ENCODE results near the gene SCO2.
"Not testable (repeated sequence)": the region's sequence is repeated elsewhere in the genome, so short reads cannot be mapped to it uniquely, and the experiment has no call there.

The SCO2 gene

DNA sequence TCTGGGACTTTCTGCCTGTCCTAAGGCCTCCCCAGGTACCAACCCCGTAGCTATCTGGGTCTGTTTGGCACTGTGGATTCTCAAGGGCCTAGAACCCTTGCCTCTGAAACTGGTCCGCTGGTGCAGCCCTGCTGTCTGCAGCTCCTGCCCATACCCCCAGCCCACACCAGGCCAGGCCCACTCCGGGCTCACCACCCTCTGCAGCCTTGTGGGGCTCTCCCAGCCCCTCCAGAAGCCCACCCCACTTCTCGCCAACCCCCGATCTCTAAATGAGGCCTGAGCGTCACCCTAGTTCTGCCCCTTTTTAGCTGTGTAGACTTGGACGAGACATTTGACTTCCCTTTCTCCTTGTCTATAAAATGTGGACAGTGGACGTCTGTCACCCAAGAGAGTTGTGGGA lies 25.0 kb upstream of the SCO2 start:
- DNase-seq: no peak

DNA sequence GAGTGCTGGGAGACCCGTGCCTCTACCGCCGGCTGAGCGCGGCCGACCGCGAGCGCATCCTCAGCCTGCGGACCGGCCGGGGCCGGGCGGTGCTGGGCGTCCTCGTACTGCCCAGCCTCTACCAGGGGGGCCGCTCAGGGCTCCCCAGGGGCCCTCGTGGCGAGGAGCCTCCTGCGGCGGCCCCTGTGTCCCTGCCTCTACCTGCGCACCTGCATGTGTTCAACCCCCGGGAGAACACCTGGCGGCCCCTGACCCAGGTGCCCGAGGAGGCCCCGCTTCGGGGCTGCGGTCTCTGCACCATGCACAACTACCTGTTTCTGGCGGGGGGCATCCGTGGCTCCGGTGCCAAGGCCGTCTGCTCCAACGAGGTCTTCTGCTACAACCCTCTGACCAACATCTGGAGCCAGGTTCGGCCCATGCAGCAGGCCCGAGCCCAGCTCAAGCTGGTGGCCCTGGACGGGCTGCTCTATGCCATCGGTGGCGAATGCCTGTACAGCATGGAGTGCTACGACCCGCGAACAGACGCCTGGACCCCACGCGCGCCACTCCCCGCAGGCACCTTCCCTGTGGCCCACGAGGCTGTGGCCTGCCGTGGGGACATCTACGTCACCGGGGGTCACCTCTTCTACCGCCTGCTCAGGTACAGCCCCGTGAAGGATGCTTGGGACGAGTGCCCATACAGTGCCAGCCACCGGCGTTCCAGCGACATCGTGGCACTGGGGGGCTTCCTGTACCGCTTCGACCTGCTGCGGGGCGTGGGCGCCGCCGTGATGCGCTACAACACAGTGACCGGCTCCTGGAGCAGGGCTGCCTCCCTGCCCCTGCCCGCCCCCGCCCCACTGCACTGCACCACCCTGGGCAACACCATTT lies 23.8 kb upstream of the SCO2 start:
- DNase-seq: no peak

DNA sequence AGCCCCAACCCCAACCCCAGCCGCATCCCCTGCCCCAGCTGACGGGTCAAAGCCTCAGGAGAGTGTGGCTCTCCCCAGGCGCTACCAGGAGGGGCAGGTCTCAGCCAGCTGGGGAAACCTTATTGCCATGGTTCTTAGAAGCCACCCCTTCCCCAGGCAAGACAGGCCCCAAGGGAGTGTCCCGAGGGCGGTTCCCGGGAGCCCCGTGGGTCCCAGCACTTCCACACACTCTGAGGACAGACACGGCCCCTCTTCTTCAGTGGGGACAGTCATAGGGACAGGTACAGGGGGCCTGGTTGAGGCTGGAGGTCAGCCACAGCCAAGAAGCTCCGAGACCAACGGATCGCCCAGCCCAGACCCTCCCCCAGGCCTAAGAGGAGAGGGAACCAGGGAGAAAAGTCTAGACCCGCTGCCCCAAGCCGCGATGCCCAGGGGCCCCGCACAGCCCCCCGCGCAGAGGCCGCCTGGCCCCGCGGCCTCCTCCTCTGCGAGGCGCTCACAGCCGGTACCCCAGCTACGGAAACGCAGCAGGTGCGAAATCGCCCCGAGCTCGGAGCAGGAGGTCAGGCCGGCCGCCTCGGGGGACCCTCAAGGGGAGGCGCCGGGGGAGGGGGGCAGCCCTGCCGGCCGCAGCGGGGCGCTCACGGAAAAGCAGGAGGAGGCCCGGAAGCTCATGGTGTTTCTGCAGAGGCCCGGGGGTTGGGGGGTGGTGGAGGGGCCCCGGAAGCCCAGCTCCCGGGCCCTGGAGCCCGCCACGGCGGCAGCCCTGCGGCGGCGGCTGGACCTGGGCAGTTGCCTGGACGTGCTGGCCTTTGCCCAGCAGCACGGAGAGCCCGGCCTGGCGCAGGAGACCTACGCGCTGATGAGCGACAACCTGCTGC lies 22.9 kb upstream of the SCO2 start:
- DNase-seq: no peak

DNA sequence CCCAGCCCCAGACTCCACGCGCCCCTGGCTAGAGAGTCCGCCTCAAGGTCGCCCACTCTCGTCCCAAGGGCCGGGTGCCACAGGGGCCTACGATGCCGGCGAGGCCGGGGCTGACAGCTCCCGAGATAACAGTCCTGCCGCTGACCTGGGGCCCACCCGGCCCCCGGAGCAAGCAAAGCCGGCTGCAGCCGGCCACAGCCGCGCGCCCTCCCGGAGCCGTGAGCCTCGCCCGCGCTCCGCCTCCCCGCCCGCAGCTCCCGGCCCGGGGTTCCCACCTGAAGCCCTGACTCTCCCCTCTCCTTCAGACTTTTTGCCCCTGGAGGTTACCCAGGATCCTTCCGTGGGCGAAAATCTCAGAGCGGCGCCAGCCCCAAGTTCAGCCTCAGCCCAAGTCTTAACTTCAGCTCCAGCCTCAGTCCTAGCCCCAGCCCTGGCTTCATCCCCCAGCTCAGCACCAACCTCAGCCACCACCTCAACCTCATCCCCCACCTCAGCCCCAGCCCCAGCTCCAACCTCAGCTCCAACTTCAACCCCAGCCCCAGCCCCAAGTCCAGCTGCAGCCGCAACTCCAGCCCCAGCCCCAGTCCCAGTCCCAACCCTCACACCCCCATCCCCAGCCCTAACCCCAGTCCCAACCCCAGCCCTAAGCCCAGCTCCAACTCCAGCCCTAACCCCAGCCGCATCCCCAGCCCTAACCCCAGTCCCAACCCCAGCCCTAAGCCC lies 22.0 kb upstream of the SCO2 start:
- DNase-seq: no peak

DNA sequence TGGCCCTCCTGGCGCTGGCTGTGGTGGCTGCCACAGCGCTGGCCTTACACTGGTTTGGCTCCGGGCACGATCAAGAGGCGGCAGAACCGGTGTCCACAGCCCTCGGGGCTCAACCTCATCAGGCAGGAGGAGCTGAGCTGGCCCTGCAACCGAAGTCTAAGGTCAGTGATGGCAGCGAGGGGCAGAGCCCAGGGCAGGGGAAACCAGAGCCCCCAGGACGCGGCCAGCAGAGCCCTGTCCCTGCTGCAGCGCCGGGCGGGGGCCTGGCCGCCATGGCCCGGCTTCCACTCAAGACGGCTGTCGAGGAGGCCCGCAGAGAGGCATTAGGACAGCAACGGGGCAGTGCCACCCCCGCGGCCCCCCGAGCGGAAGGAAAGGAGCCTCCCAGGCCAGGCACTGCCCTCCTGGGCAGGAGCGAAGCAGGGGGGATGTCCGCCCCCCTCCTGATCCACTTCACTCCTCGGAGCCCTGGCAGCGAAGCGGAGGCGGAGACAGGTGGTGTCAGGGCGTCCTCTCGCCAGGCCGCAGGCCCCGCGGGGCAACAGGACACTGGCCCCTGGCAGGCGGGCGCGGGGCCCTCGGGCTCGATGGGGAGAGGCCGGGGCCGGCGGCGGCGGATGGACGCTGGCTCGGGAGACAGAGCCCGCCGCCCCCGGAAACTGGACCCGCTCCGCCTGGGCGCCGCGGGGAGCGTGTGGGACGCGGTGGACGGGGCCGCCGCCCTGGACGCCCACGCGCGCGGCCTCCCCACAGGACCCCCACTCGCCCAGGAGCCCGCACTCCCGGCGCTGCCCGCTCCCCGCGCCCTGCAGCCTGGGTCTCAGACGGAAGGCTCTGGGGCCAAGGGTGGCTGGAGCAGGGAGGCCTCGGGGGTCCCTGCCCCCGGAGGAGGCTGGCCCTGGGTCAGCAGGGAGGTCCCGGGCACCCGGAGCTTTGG lies 21.2 kb upstream of the SCO2 start:
- no peak for DNase-seq

DNA sequence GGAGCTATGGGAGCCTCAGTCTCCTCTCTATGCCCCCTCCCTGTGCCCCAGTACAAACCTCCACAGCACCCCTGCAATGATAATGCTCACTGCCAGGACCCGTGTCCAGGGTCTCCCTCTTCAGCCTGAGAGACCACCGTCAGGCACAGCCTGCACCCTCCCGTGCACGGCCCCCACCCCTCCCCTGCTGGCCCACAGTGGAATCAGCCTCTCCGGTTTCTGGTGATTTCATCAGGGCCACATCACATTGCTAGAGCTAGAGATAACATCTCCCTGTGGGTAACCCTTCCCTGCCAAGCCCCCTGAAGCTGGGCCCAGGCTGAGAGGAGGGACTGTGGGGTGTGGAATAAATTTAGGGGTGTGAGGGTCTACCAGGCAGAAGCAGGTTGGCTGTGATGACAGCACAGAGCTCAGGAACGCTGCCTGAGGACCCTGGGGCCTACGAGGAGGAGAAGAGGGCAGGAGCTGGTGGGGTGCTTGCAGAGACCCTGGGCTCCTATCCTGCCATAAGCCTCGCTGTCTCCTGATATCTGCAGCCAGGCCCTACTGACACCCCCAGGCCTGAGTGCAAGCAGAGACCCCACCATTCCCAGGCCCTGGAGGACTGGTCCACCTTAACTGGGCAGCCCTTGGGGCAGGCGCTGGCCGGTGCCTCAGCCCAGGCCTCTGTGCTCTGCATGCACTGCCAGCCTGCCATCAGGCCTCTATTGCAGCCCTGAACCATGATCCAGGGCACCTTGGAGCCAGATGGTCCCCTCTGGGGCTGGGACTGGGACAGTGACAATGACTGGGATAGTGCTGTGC lies 20.3 kb upstream of the SCO2 start, which contains the start of gene KLHDC7B:
Gene KLHDC7B (plus strand): TSS at position 378 of the 804 bp plus-strand sequence. CDS start 345 bp downstream, at position 723.
- DNase-seq: no peak

DNA sequence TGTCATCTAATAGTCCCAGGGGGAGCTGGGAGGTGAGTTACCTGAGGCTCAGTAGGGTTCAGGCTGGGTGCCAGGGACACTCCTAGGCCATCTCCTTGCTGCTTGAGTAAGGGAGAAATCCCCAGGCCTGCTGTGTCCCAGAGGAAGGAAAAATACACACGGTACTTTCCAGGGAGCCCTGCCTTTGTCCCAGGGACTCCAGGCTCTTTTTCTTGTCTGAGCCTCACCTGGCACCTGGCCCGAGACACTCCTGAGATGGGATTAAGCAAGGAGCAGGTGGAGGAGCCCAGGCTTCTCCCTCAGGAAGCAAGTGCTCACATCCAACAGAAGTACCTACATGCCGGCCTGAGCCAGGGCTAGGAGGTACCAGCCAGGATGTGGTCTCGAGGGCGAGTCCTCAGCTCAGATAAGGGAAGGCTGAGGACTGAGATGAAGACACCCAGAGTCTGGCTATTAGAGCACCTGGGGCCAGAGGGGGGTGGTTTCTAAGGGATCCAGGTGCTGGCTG lies 19.4 kb upstream of the SCO2 start:
- no peak for DNase-seq

DNA sequence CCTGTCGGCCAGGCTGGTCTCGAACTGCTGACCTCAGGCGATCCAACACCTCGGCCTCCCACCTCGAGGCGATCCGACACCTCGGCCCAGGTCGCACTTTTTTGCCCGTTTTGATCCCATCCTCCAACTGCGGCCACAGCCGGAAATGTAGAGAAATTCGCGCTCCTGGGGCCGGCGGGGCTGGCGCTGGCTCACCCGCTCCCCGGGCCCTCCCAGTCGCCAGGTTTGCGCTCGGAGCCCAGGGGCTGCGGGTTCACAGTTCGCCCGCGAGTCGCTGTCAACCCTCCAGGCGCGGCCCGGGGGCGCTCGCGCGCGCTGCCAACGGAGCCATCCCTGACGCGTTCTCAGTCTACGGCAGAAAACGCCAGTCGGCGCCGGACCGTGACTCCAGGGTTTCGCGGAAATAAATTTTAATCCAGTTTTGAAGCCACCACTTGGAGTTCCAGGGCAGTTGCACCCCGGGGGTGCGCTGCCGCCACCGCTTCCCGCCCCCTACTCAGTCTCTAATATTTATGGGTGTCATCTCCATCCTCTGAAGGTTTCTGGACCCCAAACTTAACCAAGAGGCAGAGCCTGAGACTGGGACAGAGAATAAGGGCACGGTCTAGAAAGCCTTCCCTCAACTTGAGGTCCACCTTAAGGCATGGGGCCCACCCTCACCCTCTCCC lies 18.8 kb upstream of the SCO2 start:
- no peak for DNase-seq

DNA sequence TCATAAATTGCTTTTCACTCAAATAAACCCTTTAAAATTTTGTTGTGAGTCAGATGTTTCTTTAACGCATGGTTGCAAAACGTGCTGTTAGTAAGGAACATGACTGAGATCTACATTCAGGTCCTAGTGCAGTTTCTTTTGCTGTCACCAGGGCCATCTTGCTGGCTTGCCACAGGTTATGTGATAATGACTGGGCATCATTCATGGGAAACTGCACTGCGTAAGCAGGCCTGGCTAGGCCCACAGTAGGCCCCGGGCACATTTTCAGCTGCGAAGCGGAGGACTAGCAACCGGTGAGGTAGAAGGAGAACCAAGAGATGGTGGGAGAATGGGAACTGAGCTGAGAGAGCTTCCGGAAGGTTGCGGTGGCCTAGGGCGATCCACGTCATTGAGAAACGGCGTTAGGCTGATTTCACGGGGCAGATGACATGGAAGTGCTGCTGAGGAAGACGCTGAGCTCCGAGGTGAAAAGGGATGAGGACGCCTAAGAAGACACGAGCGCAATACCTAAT lies 17.1 kb upstream of the SCO2 start:
- DNase-seq: no peak

DNA sequence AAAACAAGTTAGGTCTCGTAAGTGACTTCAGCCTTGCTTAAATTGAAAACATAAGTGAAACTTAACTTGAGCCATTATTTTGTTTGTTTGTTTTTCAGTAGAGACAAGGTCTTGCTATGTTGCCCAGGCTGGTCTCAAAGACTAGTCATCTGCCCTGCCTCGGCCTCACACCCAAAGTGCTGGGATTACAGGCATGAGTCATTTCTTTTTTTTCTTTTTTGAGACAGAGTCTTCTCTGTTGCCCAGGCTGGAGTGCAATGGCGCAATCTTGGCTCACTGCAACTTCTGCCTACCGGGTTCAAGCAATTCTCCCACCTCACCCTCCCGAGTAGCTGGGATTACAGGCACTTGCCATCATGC lies 16.2 kb upstream of the SCO2 start:
- DNase-seq: not testable (repeated sequence)

DNA sequence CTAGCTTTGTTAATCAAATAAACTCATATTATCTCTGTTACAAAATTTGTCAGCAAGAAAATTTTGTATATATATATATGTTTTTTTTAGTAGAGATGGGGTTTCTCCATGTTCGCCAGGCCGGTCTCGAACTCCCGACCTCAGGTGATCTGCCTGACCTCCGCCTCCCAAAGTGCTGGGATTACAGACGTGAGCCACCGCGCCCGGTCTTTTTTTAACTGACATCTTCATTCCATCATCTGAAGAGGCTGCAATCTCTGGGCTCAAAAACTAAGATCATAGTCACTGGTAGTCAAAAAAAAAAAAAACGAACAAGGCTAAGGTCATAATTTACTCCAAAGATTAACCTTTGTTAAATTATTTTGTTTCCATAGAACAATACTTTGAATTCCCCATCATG lies 15.0 kb upstream of the SCO2 start:
- no peak for DNase-seq

DNA sequence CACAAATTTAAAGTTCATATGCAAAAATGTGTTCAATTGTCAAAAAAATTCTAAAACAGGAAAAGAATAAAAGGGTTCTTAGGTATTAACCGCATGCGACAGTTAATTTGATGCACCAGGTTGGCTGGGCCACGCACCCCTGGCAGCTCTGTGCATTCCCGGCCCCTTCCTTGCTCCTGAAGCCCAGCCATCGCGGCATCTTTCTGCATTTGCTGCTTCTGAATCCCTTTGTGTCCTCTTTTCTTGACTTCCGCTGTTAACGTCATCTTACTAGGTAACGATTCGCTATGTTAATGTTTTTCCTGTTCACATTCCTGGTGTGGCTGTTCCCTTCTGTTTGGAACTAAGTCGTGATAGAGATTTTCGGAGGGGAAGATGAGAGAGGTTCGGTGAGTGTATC lies 12.4 kb upstream of the SCO2 start:
- no peak for DNase-seq

DNA sequence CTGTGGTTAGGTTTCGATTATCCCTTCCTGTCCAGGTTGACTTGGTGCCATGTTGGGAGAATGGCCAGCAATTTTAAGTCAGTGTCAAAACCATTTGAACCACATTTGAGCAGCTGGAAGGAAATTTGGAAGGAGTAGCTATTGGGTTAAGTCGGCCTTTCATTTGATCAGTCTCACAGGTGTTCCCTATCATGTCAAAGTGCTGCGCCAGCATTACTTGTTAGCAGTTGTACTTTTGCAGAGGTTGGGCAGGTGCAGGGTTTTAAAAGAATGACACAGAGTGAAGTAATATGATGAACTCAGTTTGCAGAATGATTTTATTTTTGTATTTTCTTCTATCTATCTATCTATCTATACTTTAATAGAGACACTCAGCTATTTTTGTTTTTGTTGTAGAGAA lies 10.8 kb upstream of the SCO2 start:
- DNase-seq: no peak

DNA sequence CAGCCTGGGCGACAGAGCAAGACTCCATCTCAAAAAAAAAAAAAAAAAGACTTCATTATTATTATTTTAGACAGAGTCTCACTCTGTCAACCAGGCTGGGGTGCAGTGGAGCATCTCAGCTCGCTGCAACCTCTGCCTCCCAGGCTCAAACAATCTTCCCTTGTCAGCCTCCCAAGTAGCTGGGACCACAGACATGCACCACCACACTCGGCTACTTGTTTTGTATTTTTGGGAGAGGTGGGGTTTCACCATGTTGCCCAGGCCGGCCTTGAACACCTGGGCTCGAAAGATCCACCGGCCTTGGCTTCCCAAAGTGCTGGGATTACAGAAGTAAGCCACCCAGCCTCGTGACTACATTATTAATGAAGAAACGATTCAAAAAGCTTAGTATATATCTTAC lies 9.7 kb upstream of the SCO2 start:
- DNase-seq: no peak

DNA sequence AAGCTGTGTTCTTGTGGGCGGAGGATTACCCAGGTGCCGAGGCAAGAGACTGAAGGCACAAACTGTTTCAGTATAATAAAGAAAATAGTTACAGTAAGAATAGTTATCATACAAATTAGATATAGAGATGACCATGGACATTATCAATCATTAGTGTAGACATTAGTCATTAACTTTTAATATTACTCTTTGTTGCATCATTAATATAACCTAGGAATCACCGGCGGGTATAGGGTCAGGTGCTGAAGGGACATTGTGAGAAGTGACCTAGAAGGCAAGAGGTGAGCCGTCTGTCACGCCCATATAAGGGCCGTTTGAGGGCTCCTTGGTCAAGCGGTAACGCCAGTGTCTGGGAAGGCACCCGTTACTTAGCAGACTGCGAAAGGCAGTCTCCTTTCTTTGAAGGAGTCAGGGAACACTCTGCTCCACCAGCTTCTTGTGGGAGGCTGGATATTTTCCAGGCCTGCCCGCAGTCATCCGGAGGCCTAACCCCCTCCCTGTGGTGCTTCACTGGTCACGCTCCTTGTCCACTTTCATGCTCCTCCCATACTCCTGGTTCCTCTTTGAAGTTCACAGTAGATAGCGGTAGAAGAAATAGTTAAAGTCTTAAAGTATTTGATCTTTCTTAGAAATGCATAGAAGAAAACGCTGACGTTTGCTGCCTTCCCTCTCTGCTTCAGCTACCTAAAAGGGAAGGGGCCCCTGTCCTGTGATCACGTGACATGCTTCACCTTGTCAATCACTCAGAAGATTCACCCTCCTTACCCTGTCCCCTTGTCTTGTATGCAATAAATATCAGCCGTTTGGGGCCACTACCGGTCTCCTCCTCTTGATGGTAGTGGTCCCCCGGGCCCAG lies 8.7 kb upstream of the SCO2 start:
- DNase-seq: not testable (repeated sequence)

DNA sequence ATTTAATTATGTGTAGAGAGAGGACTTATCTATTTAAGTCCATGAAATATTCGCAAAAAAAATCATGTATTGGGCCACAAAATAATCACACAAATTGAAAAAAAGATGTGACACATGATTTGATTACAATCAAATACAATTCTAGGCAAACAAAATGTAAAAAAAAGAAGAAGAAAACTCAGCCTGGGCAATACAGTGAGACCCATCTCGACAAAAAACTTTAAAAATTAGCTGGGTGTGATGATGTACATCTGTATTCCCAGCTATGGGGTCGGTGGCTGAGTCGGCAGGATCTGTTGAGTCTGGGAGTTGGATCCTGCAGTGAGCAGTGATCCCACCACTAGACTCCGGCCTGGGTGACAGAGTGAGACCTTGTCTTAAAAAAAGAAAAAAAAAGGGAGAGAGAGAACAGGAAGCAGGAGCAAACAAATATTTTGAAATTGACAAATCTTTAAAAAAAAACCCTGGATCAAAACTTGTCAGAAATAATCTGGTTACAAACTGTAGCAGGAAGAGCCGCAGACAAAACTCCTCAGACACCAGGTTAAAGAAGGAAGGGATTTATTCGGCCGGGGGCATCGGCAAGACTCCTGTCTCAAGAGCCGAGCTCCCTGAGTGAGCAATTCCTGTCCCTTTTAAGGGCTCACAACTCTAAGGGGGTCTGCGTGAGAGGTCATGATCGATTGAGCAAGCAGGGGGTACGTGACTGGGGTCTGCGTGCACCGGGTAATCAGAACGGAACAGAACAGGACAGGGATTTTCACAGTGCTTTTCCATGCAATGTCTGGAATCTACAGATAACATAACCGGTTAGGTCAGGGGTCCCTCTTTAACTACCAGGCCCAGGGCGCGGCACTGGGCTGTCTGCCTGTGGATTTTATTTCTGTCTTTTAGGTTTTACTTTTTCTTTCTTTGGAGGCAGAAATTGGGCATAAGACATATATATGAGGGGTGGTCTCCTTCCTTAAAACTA lies 7.7 kb upstream of the SCO2 start:
- no peak for DNase-seq

DNA sequence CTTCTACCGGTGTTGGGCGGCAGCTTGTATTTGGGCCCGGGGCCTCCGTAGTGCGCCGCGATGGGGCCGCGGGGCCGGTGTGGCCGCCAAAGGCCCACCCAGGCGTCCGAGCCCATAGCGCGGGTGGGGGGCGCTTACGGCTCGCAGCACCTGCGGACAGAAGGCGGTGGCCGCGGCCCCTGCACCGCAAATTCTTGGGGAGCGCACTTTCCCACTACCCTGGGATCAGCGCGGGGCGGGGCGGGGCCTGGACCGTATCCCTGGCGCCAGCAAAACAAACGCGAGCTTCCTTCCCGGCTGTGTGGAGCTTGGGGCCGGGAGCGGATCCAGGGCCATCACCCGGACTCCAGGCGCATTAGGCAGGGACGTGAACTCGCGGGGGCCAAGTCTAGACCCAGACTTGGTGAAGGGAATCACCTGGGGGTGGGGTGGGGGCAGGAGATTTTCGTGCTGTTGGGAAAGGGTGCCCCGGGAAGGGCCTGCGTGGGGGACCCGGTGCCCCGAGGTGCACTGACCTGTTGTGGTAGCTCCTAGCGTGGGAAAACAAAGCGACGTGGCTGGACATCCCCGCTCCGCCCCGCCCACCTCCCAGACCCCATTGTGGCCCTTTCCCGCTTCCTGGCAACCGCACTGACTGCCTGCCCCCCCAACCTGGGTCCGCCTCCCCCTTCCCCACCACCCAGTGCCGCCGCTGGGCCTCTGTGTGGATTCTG lies 6.7 kb upstream of the SCO2 start:
- peak in 1 of 2 experiments; percentile 14 for DNase-seq

Measured in NCI-H446 (cell line).